H9 (cell line): ENCODE results near the gene SEMA3A. TPM values are rescaled to one million over a fixed set of nuclear protein-coding genes. Genes with fewer than 3 reads are reported as not detected.

Experiments
- DNase-seq: peaks from one replicate; pipeline ENCODE4 v3.0.0-alpha.2; 2017
- H2AFZ ChIP-seq: one replicate; pipeline ENCODE4 v1.6.1; 2013; ENCODE audit warnings: mild to moderate bottlenecking, low read length, control low read depth, moderate library complexity
- H2AK5ac ChIP-seq: 2 replicates; pipeline ENCODE4 v1.6.1; 2013; ENCODE audit warnings: low read length, control low read depth, mixed read lengths; ENCODE audit not compliant: insufficient read length
- H2BK120ac ChIP-seq: one replicate; pipeline ENCODE4 v1.6.1; 2013; ENCODE audit warnings: low read depth, mild to moderate bottlenecking, low read length, control low read depth, inconsistent platforms; ENCODE audit not compliant: poor library complexity, severe bottlenecking
- H2BK12ac ChIP-seq: 2 replicates; pipeline ENCODE4 v1.6.1; 2013; ENCODE audit warnings: low read length, control low read depth, mixed read lengths, low read depth; ENCODE audit not compliant: insufficient read length
- H2BK15ac ChIP-seq: 2 replicates; pipeline ENCODE4 v1.6.1; 2013; ENCODE audit warnings: low read depth, low read length, control low read depth
- H2BK20ac ChIP-seq: one replicate; pipeline ENCODE4 v1.6.1; 2013; ENCODE audit warnings: low read depth, mild to moderate bottlenecking, low read length, control low read depth, inconsistent platforms; ENCODE audit not compliant: poor library complexity, severe bottlenecking
- H2BK5ac ChIP-seq: 2 replicates; pipeline ENCODE4 v1.6.1; 2013; ENCODE audit warnings: low read length, control low read depth, mixed read lengths; ENCODE audit not compliant: insufficient read length
- H3K14ac ChIP-seq: 2 replicates; pipeline ENCODE4 v1.6.1; 2013; ENCODE audit warnings: low read length, control low read depth; ENCODE audit not compliant: insufficient read depth
- H3K18ac ChIP-seq: 2 replicates; pipeline ENCODE4 v1.6.1; 2013; ENCODE audit warnings: low read depth, mild to moderate bottlenecking, mixed read lengths, low read length, control low read depth; ENCODE audit not compliant: insufficient read length
- H3K23ac ChIP-seq: 2 replicates; pipeline ENCODE4 v1.6.1; 2013; ENCODE audit warnings: low read length, control low read depth, mixed read lengths, low read depth; ENCODE audit not compliant: insufficient read length
- H3K23me2 ChIP-seq: 2 replicates; pipeline ENCODE4 v1.6.1; 2013; ENCODE audit warnings: low read depth, mild to moderate bottlenecking, mixed read lengths, low read length, control low read depth; ENCODE audit not compliant: insufficient read length, poor library complexity, severe bottlenecking
- H3K27ac ChIP-seq: 2 replicates; pipeline ENCODE4 v1.5.1; 2013; ENCODE audit warnings: low read length, control low read depth, mixed read lengths, low read depth; ENCODE audit not compliant: insufficient read length
- H3K27me3 ChIP-seq: 2 replicates; pipeline ENCODE4 v1.6.1; 2013; ENCODE audit warnings: low read length, control low read depth, inconsistent platforms; ENCODE audit not compliant: insufficient read depth
- H3K4ac ChIP-seq: 2 replicates; pipeline ENCODE4 v1.6.1; 2013; ENCODE audit warnings: low read depth, mild to moderate bottlenecking, control low read depth, inconsistent platforms, low read length, moderate library complexity
- H3K4me1 ChIP-seq: 2 replicates; pipeline ENCODE4 v1.6.1; 2013; ENCODE audit warnings: low read length, control low read depth, inconsistent platforms; ENCODE audit not compliant: insufficient read depth
- H3K4me2 ChIP-seq: 2 replicates; pipeline ENCODE4 v1.6.1; 2013; ENCODE audit warnings: low read length, control low read depth, mixed read lengths; ENCODE audit not compliant: insufficient read length, insufficient read depth
- H3K56ac ChIP-seq: 2 replicates; pipeline ENCODE4 v1.6.1; 2013; ENCODE audit warnings: low read depth, mild to moderate bottlenecking, mixed read lengths, low read length, control low read depth; ENCODE audit not compliant: insufficient read length
- H3K79me1 ChIP-seq: 2 replicates; pipeline ENCODE4 v1.6.1; 2013; ENCODE audit warnings: low read depth, mild to moderate bottlenecking, moderate library complexity, low read length, control low read depth, inconsistent platforms; ENCODE audit not compliant: insufficient read depth, poor library complexity, severe bottlenecking
- H3K79me2 ChIP-seq: 2 replicates; pipeline ENCODE4 v1.6.1; 2013; ENCODE audit warnings: low read length, control low read depth, inconsistent platforms; ENCODE audit not compliant: insufficient read depth
- H3K9ac ChIP-seq: 2 replicates; pipeline ENCODE4 v1.6.1; 2013; ENCODE audit warnings: low read length, control low read depth, mixed read lengths; ENCODE audit not compliant: insufficient read length; ENCODE audit errors: extremely low read depth
- H3K9me3 ChIP-seq: one replicate; pipeline ENCODE4 v1.6.1; 2013; ENCODE audit warnings: low read depth, low read length, inconsistent platforms; ENCODE audit not compliant: control insufficient read depth
- H3T11ph ChIP-seq: one replicate; pipeline ENCODE4 v1.6.1; 2013; ENCODE audit warnings: mild to moderate bottlenecking, low read length, control low read depth, inconsistent platforms
- H4K20me1 ChIP-seq: one replicate; pipeline ENCODE4 v1.6.1; 2013; ENCODE audit not compliant: control insufficient read depth, insufficient read length, insufficient read depth
- H4K5ac ChIP-seq: 2 replicates; pipeline ENCODE4 v1.6.1; 2013; ENCODE audit warnings: low read depth, mild to moderate bottlenecking, mixed read lengths, low read length, control low read depth; ENCODE audit not compliant: insufficient read length
- H4K8ac ChIP-seq: replicated peaks from 2 replicates; pipeline ENCODE4 v1.6.1; 2013; ENCODE audit warnings: low read length, control low read depth, mixed read lengths, low read depth; ENCODE audit not compliant: insufficient read length
- H4K91ac ChIP-seq: 2 replicates; pipeline ENCODE4 v1.6.1; 2013; ENCODE audit warnings: low read depth, mild to moderate bottlenecking, moderate library complexity, mixed read lengths, low read length, control low read depth; ENCODE audit not compliant: insufficient read length
- H3K27ac Mint-ChIP-seq, 3 experiments: 2 replicates in 2 of 3; 3 replicates in 1 of 3; pipeline ENCODE4 v1.8.0; 2020 to 2021; ENCODE audit warnings: mixed read lengths in 3 of 3, mild to moderate bottlenecking in 1 of 3, moderate library complexity in 1 of 3
- H3K27me3 Mint-ChIP-seq: 2 replicates; pipeline ENCODE4 v1.8.0; 2021; ENCODE audit warnings: low read depth, mild to moderate bottlenecking, moderate library complexity, mixed read lengths
- H3K36me3 Mint-ChIP-seq, 3 experiments: 2 replicates in 2 of 3; 3 replicates in 1 of 3; pipeline ENCODE4 v1.8.0; 2020 to 2021; ENCODE audit warnings: low read depth in 3 of 3, mixed read lengths in 3 of 3; ENCODE audit not compliant: insufficient read depth in 1 of 3
- H3K4me1 Mint-ChIP-seq, 2 experiments: 2 replicates each; pipeline ENCODE4 v1.8.0; 2020; ENCODE audit warnings: mixed read lengths in 2 of 2
- H3K4me3 Mint-ChIP-seq, 2 experiments: 2 replicates in 1 of 2; 3 replicates in 1 of 2; pipeline ENCODE4 v1.8.0; 2020 to 2021; ENCODE audit warnings: mild to moderate bottlenecking in 2 of 2, mixed read lengths in 2 of 2, moderate library complexity in 1 of 2
- H3K9me3 Mint-ChIP-seq, 2 experiments: 2 replicates in 1 of 2; 3 replicates in 1 of 2; pipeline ENCODE4 v1.8.0; 2020; ENCODE audit warnings: mild to moderate bottlenecking in 2 of 2, mixed read lengths in 2 of 2, moderate library complexity in 1 of 2
- CTCF ChIP-seq: fragments of 200-600 bp; sonication (generic); conservative IDR thresholded peaks from 3 replicates; pipeline ENCODE4 v1.8.0; 2021; ENCODE audit warnings: antibody characterized with exemption, mild to moderate bottlenecking
- WGBS: extraction: QIAGEN DNeasy Blood & Tissue Kit; methylation state at CpG from one replicate; pipeline ENCODE4 v1.1.7; 2013; ENCODE audit warnings: missing lambda C conversion rate, low lambda C conversion rate, mixed read lengths; ENCODE audit not compliant: insufficient read length; ENCODE audit errors: extremely low coverage; 5-methylcytosine and 5-hydroxymethylcytosine counted together
- total RNA-seq: library from RNA; stranded (reverse); gene quantifications from 2 replicates; pipeline ENCODE4 v1.2.1, GENCODE V29; 2021

SEMA3A gene
- total RNA-seq, 1 experiment from 2014 or later, result 60.0 TPM

GRCh38 chr7:84157171-84157570 is 37.4 kb downstream of the SEMA3A start:
- Histone ChIP-seq H3K4me2 (no peak overlapping the region), H2BK15ac (no peak overlapping the region), H2BK120ac (no peak overlapping the region), H3K4me1 (peaks cover 3% of the 10 kb centered on the region; the same call in 1 of the 2 replicates), H3K14ac (no peak overlapping the region), H2AK5ac (no peak overlapping the region), H3T11ph (no peak overlapping the region), H3K27me3 (no peaks in the 10 kb centered on the region), H3K4ac (no peak overlapping the region), H3K9ac (no peak overlapping the region), H2BK5ac (no peak overlapping the region), H3K18ac (no peak overlapping the region), H3K9me3 (no peaks in the 10 kb centered on the region), H2BK20ac (no peak overlapping the region), H3K79me1 (no peaks in the 10 kb centered on the region), H2BK12ac (no peak overlapping the region), H4K20me1 (no peaks in the 10 kb centered on the region), H4K8ac (no peak overlapping the region), H3K79me2 (peaks cover 8% of the 10 kb centered on the region; the same call in 1 of the 2 replicates), H3K27ac (no peak overlapping the region), H4K91ac (no peak overlapping the region), H4K5ac (no peak overlapping the region), H3K23ac (no peak overlapping the region), H3K56ac (no peak overlapping the region), H3K23me2 (no peaks in the 10 kb centered on the region), H2AFZ (no peak overlapping the region)
- peaks cover 20 to 23% of the 10 kb centered on the region in 2 experiments for H3K4me1 Mint-ChIP-seq
- 0 out of 7 replicates have a peak, but pooled peaks cover 0 to 3% (median 0%) of the 10 kb centered on the region in 3 experiments for H3K36me3 Mint-ChIP-seq
- no peaks in the 10 kb centered on the region for H3K9me3 Mint-ChIP-seq
- no peak for DNase-seq
- no CpG with 5 or more reads among the region's 4 CpGs for WGBS
- no peak overlapping the region for H3K4me3 Mint-ChIP-seq
- no peak for TF ChIP-seq CTCF
- H3K27ac Mint-ChIP-seq, result peak overlapping the region in 2 of 3 experiments; percentile 9 to 15; a peak in 4 of 7 replicates
- H3K27me3 Mint-ChIP-seq, result no peaks in the 10 kb centered on the region
